NCI-H2227 (cell line): ENCODE measurements around the gene ASIP.
"Not testable (repeated sequence)": the region's sequence is repeated elsewhere in the genome, so short reads cannot be mapped to it uniquely, and the experiment has no call there.

Experiments
- DNase-seq: peaks from one replicate; lab custom pipeline; 2025; ENCODE audit not compliant: unreplicated experiment; lab: John Stamatoyannopoulos, UW

The ASIP gene, protein sequence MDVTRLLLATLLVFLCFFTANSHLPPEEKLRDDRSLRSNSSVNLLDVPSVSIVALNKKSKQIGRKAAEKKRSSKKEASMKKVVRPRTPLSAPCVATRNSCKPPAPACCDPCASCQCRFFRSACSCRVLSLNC

DNA sequence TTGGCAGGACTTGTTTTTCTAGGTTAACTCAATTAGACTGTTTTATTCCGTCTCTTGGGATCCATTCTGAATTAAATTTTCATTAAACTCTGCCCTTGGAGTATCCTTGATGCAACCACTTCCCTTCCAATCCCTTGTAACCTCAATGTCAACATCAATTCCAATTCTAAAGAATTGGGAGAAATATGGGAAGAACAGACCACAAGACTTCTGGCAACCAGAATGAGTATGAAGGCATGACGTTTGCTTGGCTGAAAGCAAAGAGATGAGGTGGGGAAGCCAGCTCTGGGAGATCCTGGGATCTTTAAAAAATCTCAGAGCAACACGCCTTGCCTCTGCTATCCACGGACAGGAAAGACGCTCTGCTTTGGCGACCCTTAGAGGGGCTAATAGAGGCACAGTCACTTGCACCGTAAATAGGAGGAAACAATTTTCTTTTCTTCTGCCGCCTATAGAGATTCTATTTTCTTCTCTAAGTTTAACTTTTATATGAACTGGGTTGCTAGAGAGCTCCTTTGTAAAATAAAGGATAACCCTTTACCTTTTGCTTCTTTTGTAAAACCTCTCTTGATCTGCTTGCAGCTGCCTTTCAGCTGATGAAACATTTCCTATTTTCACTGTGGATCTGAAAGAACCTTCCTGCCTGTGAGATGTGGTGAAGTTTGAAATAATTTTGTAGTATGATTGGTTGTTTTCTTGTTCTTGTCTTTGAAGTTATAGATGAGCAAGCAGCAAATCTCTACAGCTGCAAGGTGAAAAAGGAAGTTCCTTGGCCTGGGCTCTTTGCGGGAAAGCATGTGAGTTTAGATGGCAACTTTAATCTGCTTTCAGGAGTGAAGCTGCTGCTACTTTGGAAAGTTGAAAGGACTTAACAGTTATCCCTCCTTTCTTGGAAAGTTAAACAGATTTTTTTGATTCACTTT, at the start of gene ASIP:
Gene ASIP, plus strand, starts transcription at position 731 of the 923 bp plus-strand sequence. CDS start 18,952 bp downstream, outside the sequence.
- DNase-seq = no peak

DNA sequence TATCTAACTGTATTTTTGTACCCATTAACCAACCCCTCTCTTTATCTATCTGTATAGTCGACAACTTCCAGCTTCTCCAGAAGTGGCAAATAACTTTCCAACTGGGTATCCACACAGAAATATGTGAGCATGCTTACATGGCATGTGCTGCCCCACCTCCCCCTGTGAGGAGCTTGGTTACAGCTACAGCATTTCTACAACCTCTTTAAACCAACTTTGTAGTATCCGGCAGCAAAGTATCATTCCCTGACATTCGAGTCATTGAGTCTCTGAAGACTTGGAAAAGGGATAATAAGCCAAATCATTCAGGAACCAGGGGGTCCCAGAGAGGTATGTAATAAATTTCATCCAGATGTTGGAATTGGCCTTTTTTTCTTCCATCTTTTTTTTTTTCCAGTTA, 48.2 kb upstream of the ASIP start:
- no peak for DNase-seq

DNA sequence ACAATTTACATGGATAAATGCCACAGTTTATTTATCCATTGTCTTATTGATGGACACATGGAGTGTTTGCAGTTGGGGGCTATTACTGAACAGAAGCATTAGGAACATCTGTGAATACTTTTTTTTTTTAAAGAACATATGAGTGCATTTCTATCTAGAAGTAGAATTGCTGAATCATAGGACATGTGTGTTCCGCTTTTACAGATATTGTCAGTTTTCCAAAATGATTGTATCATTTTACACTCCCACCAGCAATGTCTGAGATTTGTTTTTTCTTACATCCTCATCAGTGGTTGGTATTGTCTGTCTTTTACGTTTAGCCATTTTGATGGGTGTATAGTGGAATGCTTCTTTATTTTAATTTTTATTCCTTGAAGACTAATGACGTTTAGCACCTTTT, 42.0 kb upstream of the ASIP start:
- DNase-seq = no peak

DNA sequence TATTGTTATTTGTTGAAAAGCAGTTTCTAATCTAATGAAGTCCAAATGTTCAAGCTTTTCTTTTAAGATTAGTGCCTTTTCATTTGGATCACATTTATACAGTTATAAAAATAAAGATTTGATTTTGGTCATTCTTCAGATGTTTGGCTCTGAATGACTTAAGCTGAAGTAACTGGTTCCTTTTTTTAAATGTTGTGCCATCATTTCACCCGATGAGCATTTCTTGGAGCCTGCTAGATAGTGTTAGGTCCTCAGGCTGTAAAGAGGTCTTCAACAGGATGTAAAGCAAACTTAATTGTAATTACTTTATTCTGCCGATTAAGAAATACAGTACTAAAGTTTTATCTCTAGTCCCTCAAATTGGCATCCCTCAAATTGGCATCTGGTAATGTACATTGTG, 41.2 kb upstream of the ASIP start:
- no peak for DNase-seq

DNA sequence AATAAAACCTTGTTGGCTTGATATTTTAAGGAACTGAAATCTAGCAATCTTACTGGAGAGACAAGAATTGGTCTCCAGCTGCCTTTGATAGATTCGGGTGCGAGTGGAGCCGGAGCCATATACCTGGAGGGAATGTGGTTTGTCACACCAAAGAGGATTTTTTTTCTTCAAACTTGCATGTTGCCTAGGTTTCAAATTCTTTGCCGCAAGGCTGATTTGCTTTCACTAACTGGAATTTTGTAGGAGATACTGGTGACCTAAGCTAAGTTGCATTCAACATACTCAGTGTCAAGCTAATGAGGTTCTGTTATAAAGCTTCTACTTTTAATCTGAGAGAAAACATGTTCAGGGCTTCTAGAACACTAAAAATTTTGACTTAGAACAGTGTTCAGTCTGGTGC, 39.7 kb upstream of the ASIP start:
- DNase-seq = no peak

DNA sequence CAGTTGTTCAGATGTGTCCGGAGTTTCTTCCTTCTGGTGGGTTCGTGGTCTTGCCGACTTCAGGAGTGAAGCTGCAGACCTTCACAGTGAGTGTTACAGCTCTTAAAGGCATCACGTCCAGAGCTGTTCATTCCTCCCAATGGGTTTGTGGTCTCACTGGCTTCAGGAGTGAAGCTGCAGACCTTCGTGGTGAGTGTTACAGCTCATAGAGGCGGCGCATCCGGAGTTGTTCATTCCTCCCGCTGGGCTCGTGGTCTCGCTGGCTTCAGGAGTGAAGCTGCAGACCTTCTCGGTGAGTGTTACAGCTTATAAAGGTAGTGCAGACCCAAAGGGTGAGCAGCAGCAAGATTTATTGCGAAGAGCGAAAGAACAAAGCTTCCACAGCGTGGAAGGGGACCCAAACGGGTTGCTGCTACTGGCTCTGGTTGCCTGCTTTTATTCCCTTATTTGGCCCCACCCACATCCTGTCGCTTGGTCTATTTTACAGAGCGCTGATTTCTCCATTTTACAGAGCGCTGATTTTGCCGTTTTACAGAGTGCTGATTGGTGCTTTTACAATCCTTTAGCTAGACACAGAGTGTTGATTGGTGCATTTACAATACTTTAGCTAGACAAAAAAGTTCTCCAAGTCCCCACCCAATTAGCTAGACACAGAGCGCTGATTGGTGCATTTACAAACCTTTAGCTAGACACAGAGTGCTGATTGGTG, 35.9 kb upstream of the ASIP start:
- DNase-seq = peak; percentile 87

DNA sequence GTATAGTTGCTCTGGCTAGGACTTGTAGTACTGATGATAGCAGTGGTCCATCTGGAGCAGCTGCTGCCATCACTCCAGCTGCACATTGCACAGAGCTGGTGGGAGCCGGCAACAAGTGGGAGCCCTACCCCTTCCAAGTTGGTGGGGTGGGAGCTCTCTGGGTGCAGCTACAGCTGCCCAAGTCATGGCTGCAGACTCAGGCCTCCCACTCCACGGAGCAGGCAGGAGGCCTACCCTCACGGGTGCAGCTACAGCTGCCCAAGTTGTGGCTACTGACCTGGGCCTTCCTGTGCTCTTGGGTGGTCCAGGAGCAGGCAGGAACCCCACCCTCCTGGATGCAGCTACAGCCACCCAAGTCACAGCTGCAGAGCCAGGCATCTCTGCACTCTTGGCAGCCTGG, 32.1 kb upstream of the ASIP start:
- no peak for DNase-seq

DNA sequence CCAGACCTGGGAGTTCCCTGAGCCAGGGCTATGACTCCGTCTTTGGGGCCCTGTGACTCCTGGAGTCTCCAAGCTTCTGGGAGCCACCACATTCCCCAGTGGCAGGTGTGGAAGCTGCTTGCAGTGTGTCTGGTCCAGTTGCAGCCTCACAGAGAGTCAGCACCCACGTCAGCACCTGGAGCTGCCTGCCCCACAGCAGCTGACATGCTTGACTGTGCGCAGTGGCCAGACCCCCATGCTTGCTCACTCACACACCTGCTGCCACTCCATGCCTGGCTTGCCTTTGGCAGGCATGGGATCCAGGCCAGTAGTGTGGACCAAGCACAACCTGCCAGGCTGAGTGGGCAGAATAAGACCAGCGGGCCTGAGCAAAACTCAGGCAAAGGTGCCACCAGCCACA, 31.0 kb upstream of the ASIP start:
- no peak for DNase-seq

DNA sequence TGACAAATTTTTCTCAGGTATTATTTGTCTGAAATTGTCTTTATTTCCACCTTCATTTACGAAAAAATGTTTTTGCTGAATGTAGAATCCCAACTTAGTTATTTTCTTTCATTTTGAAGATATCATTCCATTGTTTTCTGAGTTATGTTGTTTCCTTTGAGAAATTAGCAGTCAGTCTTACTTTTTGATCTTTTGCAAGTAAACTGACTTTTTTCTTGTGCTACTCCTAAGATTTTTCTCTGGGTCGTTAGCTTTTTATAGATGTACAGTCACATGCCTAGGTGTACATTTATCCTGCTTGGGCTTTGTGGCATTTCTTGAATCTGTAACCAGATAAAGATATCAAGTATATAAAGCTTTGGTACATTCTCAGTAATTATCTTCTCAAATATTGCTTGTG, 29.6 kb upstream of the ASIP start:
- no peak for DNase-seq

DNA sequence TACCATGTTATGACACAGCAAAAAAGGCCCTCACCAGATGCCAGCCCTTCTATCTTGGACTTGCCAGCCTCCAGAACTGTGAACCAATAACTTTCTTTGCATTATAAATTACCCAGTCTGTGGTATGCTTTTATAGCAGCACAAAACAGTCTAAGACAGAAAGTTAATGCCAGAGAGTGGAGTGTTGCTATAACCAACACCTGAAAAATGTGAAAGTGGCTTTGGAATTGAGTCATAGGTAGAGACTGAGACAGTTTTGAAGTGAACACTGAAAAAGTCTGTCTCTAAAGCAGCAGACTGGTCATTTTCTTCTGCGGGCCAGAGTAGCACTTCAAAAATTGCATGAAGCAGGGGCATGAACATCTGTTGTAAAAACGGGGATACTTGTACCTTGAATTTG, 28.0 kb upstream of the ASIP start:
- no peak for DNase-seq

DNA sequence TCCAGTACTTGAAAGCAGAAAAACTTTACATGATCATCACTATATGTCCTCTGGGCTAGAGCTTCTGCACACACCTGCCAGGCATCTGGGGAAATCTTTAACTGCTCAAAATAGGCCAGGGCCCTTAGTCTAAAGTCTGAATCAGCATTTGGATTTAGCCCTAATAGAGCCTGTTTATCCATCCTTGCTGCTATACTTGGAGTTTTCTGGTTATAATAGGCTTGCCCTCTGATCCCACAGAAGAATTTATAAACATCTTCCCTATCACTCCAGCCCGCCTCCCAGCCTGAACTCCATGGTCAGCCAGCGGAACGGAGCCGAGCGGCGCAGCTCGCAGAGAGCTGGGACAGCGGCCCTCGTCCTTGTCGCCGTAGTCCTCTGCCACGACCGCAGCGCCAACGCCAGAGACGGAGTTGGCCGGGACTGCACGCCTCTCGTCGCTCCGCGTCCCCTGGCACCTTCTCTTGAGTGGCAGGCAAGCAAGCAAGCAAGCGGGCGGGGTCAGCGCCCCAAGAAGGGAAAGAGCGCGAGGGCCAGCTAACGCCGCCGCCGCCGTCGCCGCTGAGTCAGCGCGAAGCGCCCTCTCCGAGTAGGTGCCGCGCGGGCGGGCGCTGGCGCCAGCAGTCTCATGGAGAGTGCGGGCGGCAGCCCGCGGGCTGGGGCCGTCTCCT, 25.4 kb upstream of the ASIP start:
- peak; percentile 88 for DNase-seq

DNA sequence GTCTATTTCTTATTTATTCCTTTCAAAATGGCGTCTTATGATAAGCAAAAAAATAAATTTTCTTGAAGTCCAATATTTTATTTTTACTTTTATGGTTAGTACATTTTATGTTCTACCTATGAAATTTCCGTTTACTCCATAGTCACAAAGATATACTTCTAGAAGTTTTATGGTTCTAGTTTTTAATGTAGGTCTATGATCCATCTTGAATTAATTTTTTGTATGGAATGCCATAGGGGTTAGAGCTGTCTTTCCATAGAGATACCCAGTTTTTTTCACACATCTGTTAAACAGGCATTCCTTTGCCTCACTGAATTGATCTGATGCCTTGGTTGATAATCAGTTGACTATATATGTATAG, 24.9 kb upstream of the ASIP start:
- no peak for DNase-seq

DNA sequence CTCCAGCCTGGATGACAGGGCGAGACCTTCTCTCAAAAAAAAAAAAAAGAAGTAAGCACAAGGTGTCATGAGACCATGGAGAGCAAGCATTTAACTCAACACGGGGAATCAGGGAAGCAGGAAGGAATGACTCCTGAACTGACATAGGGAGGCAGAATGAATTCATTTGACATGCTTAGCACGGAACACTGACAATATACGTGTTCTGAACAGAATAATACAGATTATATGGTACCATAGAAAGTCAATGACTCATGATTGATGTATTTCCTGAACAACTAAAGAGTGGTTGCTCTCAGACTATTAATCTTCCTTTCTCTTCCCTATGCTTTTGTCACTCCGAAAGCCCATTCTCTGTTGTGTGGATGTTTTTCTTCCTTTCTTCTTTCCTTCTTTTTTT, 20.7 kb upstream of the ASIP start:
- DNase-seq = peak; percentile 48

DNA sequence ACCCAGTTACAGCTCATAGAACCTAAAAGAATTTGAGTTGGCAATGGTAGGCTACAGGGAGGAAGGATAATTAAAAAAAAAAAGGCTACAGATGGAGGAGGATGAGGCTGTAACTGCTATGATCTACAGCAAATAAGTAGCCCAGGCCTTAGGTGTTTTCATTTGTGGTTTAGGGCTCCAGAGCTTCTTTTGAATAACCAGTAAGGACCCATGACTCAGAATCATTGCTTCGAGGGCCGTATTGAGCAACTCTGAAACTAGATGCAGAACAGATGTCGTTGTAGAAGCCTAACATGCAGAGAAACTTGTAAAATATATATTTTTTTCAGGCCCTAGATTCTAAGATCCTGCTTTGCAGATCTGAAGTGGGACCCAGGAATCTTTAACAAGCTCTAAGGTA, 19.0 kb upstream of the ASIP start:
- no peak for DNase-seq

DNA sequence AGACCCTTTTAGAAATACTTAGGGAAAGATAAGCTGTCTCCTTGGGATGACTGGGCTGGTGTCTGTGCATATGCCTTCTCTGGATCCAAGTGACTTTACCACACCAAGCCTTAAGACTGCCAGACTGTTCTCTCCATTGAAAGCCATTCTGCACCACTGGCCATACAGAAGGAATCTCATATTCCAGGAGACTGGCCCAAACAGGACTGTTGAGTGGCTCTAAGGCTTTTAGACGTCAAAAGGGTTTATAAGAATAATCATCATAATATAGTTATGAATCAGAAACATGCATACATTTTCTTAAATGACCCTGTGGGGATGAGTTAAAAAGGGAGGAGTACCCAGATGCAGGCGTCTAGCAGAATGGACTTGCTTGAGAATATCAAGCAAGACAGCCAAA, 17.0 kb upstream of the ASIP start:
- DNase-seq = not testable (repeated sequence)

DNA sequence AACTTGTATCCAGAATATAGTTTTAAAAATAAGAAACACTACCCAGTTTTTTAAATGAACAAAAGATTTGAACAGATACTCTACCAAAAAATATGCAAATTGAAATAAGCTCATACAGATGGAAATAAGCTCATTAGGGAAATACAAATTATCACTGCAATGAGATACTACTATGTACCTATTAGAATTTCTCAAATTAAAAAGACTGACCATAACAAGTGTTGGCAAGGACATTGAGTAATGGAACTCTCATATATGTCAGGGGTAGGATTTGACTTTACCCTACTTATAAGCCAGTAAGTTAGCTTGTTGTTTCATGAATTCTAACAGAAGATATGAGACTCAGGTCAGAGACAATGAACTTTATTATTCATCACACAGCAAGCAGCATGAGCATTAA, 9.6 kb upstream of the ASIP start:
- DNase-seq = no peak

DNA sequence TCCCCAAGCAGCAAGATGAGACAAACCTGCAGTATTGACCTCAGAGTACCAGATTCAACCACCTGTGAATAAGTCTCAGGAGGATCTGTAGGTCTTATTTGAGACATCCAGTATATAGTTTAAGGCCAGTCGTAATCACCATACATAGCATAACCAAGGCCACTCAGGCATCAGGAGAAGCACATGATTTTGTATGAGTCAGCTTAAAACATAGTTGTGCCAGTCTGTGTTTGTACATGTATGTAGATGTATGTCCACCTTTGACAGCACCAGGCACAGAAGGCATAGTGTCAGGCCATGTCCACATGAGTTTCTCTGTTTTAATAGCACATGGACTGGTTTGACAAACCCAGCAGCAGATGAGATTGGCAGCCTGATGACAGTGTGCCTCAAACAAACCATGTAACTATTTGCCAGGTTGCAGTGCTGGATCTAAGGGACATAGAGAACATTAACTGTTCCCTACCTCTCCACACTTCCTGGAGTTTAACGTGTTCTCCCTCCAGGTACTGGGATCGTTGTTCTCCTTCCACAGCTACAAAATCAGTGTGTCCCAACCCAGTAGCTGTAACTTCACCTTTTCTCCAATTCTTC, 8.6 kb upstream of the ASIP start:
- DNase-seq = no peak

DNA sequence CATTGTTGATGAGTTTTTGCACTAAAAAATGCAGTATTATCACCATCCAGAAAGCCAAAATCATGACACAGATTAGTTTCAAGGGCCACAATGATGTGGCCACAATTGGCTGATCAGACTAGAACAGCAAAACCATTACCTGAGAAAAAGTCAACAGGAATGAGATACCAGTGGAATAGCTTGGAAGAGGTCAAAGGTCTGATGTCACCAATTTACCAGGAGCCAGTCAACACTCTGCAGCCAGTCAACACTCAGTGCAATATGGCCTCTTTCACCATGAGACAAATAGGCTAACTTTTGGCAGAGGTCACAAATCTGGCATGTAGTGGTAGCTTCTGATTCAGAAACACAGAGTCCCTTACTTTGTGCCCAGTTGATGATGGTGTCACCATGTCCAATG, 7.5 kb upstream of the ASIP start:
- DNase-seq = no peak

DNA sequence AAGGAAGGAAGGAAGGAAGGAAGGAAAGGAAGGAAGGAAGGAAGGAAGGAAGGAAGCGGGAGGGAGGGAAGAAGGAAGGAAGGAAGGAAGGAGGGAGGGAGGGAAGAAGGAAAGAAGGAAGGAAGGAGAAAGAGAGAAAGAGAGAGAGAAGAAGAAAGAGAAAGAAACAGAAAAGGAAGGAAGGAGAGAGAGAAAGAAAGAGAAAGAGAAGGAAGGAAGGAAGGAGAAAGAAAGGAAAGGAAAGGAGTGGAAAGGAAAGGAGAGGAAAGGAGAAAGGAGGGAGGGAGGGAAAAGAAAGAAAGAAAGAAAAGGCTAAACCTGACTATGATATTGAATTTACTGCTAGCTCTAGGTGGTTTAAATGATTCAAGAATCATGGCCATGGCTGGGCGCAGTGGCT, 5.3 kb upstream of the ASIP start:
- no peak for DNase-seq

DNA sequence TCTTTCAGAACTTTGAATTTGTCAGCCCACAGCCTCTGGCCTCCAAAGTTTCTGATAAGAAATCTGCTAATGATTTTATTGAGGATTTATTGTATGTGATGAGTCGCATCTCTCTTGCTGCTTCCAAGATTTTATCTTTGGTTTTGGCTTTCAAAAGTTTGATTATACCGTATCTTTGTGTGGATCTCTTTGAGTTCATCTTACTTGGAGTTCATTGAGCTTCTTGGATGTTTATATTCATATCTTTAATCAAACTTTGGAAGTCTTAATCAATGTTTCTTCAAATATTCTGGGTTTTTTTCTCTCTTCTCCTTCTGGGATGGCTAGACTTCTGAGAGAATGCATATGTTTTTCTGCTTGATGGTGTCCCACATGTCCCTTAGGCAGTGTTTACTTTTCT, 3.3 kb upstream of the ASIP start:
- no peak for DNase-seq

DNA sequence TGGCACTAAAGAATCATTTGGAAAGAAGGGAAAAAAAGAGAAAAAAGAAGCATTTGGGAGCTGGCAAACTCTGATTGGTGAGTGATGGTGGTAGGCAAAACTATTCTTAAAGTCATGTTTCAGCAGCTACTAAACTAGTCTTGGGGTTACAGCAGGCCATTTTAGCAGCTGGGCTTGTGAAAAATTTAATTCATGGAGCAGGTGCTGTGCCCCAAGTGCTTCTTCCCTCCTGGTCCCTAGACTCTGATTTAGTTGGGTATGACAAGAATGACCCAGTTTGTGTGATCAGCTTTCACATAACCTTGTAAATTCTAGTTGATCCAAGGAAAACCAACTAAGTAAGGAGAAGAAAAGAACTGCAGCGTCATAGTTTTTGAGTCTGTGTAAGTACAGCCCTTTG, 1.1 kb upstream of the ASIP start:
- no peak for DNase-seq
